HFF-Myc (cell line): ENCODE data around the gene ACTRT2.

Experiments used
- DNase-seq: peaks from one replicate; pipeline ENCODE4 v3.0.0-alpha.2; 2011; ENCODE audit warnings: low read depth; ENCODE audit errors: extremely low read depth
- H3K4me3 ChIP-seq: replicated peaks from 2 replicates; pipeline ENCODE4 v1.5.1; 2011; ENCODE audit warnings: low read depth, mild to moderate bottlenecking, control low read depth, low read length
- CTCF ChIP-seq: IDR thresholded peaks from 2 replicates; pipeline ENCODE4 v1.5.1; 2012; ENCODE audit warnings: mild to moderate bottlenecking, low read depth, low read length, control low read depth; ENCODE audit errors: missing control alignments

The ACTRT2 gene

GRCh38 chr1:2989185-2989584 is 32.1 kb upstream of the ACTRT2 start:
- H3K4me3 ChIP-seq = no peak overlapping the region
- no peak for TF ChIP-seq CTCF
- DNase-seq = no peak

GRCh38 chr1:2989976-2990375 is 31.3 kb upstream of the ACTRT2 start:
- no peak for TF ChIP-seq CTCF
- no peak for DNase-seq

GRCh38 chr1:2990376-2991115 is 30.7 kb upstream of the ACTRT2 start:
- DNase-seq = no peak
- no peak overlapping the region for H3K4me3 ChIP-seq
- no peak for TF ChIP-seq CTCF

More at GRCh38 chr1:2989976-2990375, 31.3 kb upstream of the ACTRT2 start:
- H3K4me3 ChIP-seq = no peak overlapping the region

- H3K4me3 ChIP-seq = no peak overlapping the region
- no peak for TF ChIP-seq CTCF
- DNase-seq = no peak
Measured at GRCh38 chr1:2991753-2992495, 29.3 kb upstream of the ACTRT2 start.

- no peak for DNase-seq
- TF ChIP-seq CTCF = no peak
- H3K4me3 ChIP-seq = no peak overlapping the region
Measured at GRCh38 chr1:2998503-2999100, 22.7 kb upstream of the ACTRT2 start.

GRCh38 chr1:2999138-2999537 is 22.1 kb upstream of the ACTRT2 start:
- no peak for TF ChIP-seq CTCF
- no peak overlapping the region for H3K4me3 ChIP-seq
- DNase-seq = no peak
